ENCODE measurements around the gene BOK. TPM values are rescaled to one million over a fixed set of nuclear protein-coding genes. Genes with fewer than 3 reads are reported as not detected.

The BOK gene
- total and polyA plus RNA-seq, 2 of the 13 experiments (the other 11 are each of a cell fraction or from before 2014, with no cell fraction given): 35.5 to 39.2 TPM

DNA sequence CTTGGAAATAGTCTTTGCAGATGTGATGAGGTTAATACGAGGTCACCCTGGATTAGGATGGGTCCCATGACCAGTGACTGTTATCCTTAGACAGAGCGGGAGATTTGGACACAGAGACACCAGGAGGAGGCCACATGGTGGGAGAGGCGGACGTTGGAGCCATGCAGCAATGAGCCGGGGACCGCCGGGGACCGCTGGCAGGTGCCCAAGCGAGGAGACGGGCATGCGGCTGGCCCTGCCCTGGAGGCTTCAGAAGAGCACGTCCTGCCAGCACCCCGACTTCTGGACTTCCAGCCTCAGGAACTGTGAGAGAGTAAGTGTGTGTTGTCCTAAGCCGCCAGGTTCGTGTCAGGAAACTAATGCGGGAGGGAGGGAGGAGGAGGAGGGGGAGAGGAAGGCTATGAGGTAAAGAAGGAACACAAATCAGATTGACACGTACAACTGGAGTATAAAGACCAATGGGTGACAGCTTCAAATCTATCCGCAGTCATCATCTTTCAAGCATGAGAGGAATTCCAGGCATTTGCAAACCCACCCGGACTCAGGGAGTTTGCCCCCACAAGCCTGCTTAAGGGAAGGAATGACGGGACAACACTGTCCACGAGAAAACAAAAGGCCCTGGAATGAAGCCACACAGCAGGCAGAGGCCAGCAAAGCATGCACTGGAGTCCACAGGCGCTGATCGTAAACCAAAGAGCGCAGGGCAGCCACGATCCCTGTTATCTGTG lies 11.6 kb upstream of the BOK start (continued):
- TF ChIP-seq SNAPC4 (CRISPR knock-in tag; IDR thresholded peaks at IDR 0.05) (no peak), HOXA9 (CRISPR knock-in tag; IDR thresholded peaks at IDR 0.05; ENCODE audit: borderline replicate concordance) (0 out of 2 replicates have a peak, but pooled peaks have one; percentile 29), DPF2 (CRISPR knock-in tag; IDR thresholded peaks at IDR 0.05; ENCODE audit: borderline replicate concordance, low read depth) (peak; percentile 61), TEAD3 (CRISPR knock-in tag; optimal IDR thresholded peaks at IDR 0.05; ENCODE audit: borderline replicate concordance) (peak; percentile 98), SNAPC5 (CRISPR knock-in tag; IDR thresholded peaks at IDR 0.05; ENCODE audit: borderline replicate concordance) (peak; percentile 91; the same call in 1 of the 2 replicates), ZNF552 (CRISPR knock-in tag; IDR thresholded peaks at IDR 0.05; ENCODE audit: borderline replicate concordance) (no peak), NAIF1 (CRISPR knock-in tag; IDR thresholded peaks at IDR 0.05; ENCODE audit: borderline replicate concordance) (no peak), POGK (CRISPR knock-in tag; conservative IDR thresholded peaks at IDR 0.05) (peak; percentile 55; the same call in 1 of the 2 replicates), PAX8 (CRISPR knock-in tag; IDR thresholded peaks at IDR 0.05; ENCODE audit: borderline replicate concordance) (no peak), SATB2 (CRISPR knock-in tag; IDR thresholded peaks at IDR 0.05) (no peak), ZBTB14 (CRISPR knock-in tag; IDR thresholded peaks at IDR 0.05) (no peak)
- TF ChIP-seq, protein P1, sequence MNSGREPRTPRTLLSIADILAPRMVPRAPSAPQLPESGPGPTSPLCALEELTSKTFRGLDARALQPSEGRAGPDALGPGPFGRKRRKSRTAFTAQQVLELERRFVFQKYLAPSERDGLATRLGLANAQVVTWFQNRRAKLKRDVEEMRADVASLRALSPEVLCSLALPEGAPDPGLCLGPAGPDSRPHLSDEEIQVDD (CRISPR knock-in tag; IDR thresholded peaks at IDR 0.05; ENCODE audit: borderline replicate concordance): no peak; the same call in 1 of the 2 replicates
- TF ChIP-seq, protein P2, sequence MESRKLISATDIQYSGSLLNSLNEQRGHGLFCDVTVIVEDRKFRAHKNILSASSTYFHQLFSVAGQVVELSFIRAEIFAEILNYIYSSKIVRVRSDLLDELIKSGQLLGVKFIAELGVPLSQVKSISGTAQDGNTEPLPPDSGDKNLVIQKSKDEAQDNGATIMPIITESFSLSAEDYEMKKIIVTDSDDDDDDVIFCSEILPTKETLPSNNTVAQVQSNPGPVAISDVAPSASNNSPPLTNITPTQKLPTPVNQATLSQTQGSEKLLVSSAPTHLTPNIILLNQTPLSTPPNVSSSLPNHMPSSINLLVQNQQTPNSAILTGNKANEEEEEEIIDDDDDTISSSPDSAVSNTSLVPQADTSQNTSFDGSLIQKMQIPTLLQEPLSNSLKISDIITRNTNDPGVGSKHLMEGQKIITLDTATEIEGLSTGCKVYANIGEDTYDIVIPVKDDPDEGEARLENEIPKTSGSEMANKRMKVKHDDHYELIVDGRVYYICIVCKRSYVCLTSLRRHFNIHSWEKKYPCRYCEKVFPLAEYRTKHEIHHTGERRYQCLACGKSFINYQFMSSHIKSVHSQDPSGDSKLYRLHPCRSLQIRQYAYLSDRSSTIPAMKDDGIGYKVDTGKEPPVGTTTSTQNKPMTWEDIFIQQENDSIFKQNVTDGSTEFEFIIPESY (CRISPR knock-in tag; IDR thresholded peaks at IDR 0.05): 0 out of 2 replicates have a peak, but pooled peaks have one; percentile 18
- TF ChIP-seq, protein P3, sequence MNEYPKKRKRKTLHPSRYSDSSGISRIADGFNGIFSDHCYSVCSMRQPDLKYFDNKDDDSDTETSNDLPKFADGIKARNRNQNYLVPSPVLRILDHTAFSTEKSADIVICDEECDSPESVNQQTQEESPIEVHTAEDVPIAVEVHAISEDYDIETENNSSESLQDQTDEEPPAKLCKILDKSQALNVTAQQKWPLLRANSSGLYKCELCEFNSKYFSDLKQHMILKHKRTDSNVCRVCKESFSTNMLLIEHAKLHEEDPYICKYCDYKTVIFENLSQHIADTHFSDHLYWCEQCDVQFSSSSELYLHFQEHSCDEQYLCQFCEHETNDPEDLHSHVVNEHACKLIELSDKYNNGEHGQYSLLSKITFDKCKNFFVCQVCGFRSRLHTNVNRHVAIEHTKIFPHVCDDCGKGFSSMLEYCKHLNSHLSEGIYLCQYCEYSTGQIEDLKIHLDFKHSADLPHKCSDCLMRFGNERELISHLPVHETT (CRISPR knock-in tag; conservative IDR thresholded peaks at IDR 0.05): 0 out of 2 replicates have a peak, but pooled peaks have one; percentile 22
